ENCODE results near the gene ZFAND6.

The ZFAND6 gene

DNA sequence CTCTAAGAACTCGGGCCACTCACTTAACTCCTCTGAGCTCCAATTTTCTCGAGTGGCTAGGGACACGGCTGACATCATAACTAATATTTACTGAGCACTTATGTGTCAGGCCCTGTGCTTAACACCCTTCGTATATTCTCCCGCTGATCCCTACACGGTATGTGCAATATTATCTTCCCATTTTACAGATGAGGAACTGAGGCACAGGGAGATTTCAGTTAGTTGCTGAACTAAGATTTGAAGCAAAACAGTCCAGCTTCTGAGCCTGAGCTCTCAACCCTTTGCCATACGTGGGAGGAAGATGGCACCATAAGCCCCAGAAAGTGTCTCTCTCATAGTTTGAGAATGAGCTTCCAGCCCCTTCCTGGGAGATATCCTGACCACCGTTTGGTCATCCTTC lies 112.9 kb downstream of the ZFAND6 start:
- no peak overlapping the region for H3K27ac ChIP-seq
- TF ChIP-seq, protein P1, sequence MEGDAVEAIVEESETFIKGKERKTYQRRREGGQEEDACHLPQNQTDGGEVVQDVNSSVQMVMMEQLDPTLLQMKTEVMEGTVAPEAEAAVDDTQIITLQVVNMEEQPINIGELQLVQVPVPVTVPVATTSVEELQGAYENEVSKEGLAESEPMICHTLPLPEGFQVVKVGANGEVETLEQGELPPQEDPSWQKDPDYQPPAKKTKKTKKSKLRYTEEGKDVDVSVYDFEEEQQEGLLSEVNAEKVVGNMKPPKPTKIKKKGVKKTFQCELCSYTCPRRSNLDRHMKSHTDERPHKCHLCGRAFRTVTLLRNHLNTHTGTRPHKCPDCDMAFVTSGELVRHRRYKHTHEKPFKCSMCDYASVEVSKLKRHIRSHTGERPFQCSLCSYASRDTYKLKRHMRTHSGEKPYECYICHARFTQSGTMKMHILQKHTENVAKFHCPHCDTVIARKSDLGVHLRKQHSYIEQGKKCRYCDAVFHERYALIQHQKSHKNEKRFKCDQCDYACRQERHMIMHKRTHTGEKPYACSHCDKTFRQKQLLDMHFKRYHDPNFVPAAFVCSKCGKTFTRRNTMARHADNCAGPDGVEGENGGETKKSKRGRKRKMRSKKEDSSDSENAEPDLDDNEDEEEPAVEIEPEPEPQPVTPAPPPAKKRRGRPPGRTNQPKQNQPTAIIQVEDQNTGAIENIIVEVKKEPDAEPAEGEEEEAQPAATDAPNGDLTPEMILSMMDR (IDR thresholded peaks at IDR 0.05) = no peak
- no peak for TF ChIP-seq ZFX (IDR thresholded peaks at IDR 0.05; ENCODE audit: borderline replicate concordance)

DNA sequence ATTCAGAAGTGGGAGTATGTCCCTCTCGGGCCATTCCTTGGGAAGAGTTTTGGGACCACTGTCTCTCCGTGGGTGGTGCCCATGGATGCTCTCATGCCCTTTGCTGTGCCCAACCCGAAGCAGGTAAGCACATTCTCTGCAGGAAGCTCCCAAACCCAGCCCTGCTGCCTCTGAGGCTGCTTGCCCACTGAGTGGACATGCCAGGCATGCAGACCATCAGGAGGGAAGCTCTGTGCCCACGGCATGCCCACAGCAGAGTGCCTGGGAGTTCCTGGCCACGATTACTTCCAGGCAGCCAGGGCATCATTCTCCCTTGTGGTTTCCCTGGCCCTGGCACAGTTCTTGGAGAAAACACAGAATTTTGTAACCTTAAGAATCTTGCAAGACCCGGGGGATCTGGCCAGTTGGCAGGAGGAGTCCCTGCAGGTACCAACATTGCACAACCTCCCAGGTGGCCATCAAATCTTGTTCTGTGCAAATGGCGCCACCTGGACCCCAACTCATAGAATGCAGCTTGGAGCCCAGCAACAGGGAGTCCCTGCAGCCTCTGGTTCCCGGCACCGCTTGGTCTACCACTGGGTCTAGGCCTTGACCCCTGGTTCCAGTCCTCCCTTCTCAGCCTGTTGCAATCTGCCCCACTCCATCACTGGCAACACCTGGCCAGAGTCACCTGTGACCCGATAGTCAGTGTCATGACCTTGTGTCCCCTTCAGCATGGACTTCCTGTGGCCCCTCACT lies 113.7 kb downstream of the ZFAND6 start:
- no peak overlapping the region for H3K27ac ChIP-seq
- TF ChIP-seq, protein P1 (IDR thresholded peaks at IDR 0.05) = peak; percentile 74
- no peak for TF ChIP-seq ZFX (IDR thresholded peaks at IDR 0.05; ENCODE audit: borderline replicate concordance)

DNA sequence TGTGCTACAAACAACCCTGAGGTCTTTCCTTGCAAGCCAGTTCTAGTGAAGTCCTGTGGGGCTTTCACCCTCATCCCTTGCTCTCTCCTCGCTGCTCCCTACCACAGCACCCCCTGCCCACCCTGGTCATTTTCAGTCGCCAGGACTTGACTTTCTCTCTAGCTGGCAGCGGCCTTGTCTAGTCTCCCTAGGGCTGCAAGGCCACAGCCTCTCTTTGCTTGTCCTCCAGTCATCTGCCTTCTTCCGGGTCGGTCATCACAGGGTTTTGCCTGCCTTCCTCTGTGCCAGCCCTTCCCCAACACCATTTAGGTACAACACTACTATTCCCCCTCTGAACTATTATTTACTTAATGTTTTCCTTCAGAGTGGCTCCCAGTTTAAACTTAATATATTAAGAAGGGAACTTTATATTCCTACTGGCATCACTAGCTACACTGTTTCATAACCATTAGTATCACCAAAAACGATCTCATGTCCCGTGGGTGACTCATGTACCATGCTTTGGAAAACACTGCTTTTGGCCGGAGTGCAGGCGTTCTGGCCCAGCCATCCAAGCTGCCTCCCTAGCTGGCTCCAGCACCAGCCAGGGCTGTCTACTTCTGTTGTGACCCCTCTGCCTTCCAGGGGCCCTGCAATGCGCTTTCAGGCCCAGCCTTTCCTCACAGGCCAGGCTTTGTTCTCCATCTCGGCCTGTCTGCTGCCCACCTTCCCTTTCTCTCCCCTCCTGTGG lies 114.7 kb downstream of the ZFAND6 start:
- TF ChIP-seq ZFX (IDR thresholded peaks at IDR 0.05; ENCODE audit: borderline replicate concordance) = no peak
- TF ChIP-seq, protein P1 (IDR thresholded peaks at IDR 0.05) = no peak
- no peak overlapping the region for H3K27ac ChIP-seq

DNA sequence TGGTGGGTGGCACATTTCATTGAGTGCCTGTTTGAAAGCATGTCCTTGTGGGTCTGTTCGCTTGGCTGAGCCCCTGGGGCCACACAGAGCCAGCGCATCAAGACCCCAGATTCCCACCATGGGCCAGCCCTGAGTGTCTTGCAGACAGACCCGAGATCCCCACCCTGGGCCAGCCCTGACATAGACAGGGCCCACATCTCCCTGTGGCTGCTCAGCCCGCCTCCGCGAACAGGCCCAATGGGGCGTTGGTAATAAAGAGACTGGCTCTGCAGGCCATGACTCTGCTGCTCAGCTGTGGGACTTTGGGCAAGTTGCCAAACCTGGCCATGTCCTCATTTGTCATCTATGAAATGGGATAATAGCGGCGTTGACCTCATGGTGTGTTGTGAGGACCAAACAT lies 116.0 kb downstream of the ZFAND6 start:
- TF ChIP-seq, protein P1 (IDR thresholded peaks at IDR 0.05) = no peak
- TF ChIP-seq ZFX (IDR thresholded peaks at IDR 0.05; ENCODE audit: borderline replicate concordance) = no peak
- no peak overlapping the region for H3K27ac ChIP-seq

DNA sequence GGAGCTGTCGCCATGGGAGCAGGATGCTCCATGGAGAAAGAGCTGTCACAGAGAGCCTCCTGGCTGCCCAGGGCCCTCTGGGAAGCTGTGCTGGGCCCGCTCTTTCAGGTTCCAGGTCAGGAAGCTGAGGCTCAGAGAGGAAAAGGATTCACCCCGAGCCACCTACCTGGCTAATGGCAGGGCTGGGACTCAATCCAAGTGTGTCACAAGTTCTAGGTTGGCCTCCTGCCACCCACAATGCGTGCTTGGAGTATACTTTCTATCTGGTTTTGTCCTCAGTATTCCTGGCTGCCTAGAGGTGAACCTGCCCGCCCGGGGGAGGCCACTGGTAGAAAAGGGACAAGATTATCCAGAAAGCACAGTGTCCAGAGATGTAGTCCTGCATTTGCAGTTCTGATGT lies 117.0 kb downstream of the ZFAND6 start:
- no peak overlapping the region for H3K27ac ChIP-seq
- no peak for TF ChIP-seq ZFX (IDR thresholded peaks at IDR 0.05; ENCODE audit: borderline replicate concordance)
- TF ChIP-seq, protein P1 (IDR thresholded peaks at IDR 0.05) = no peak

DNA sequence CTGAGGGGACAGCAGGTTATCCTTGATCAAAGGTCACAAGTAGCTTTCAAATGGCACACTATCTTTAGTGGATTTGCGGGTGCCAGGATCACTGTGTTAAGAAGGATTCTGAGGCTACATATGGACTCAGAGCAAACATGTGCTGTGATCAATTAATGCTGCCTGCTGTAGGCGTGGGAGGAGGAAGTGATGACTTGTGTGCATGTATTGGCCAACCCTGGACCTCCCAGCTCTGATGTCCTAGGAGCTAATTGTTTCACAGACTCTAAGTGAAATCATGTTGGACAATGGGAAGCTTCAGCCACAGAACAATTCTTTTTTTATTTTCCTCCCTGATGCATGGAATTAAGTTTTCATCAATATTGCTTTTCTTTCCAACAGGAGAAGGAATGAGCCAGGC lies 117.7 kb downstream of the ZFAND6 start:
- H3K27ac ChIP-seq = no peak overlapping the region
- TF ChIP-seq ZFX (IDR thresholded peaks at IDR 0.05; ENCODE audit: borderline replicate concordance) = no peak
- TF ChIP-seq, protein P1 (IDR thresholded peaks at IDR 0.05) = no peak
